SK-N-MC (cell line): ENCODE data around the gene HSD17B12.

ENCODE experiments used
- DNase-seq: peaks from one replicate; pipeline ENCODE4 v3.0.0-alpha.2; 2011; ENCODE audit warnings: low read depth, low spot score
- H3K27ac ChIP-seq: fragments of 200-600 bp; sonication (generic); 2 replicates; pipeline ENCODE4 v1.5.1; 2016; ENCODE audit warnings: mixed run types
- H3K36me3 ChIP-seq: fragments of 200-600 bp; sonication (generic); 2 replicates; pipeline ENCODE4 v1.6.1; 2017; ENCODE audit warnings: antibody characterized with exemption, low read length, mixed read lengths; ENCODE audit not compliant: insufficient read depth
- H3K4me3 ChIP-seq: fragments of 200-600 bp; sonication (generic); 2 replicates; pipeline ENCODE4 v1.5.1; 2016
- H3K9ac ChIP-seq: fragments of 200-600 bp; sonication (generic); 2 replicates; pipeline ENCODE4 v1.8.0; 2017; ENCODE audit warnings: mixed run types, mixed read lengths; ENCODE audit not compliant: insufficient read length
- H3K9me3 ChIP-seq: fragments of 200-600 bp; sonication (generic); 2 replicates; pipeline ENCODE4 v1.6.1; 2017; ENCODE audit warnings: low read depth, mild to moderate bottlenecking, antibody characterized with exemption, low read length, moderate library complexity, mixed read lengths
- EZH2 ChIP-seq: fragments of 200-600 bp; sonication (generic); IDR thresholded peaks from one replicate; pipeline ENCODE4 v1.6.1; 2017; ENCODE audit warnings: antibody characterized with exemption
- FOXP2 ChIP-seq: optimal IDR thresholded peaks from 2 replicates; pipeline ENCODE3; 2011; ENCODE audit warnings: mild to moderate bottlenecking, moderate library complexity; ENCODE audit not compliant: insufficient read depth; ENCODE audit errors: extremely low read length, control extremely low read depth
- POLR2AphosphoS5 ChIP-seq: IDR thresholded peaks from 2 replicates; pipeline ENCODE4 v1.6.1; 2012; ENCODE audit warnings: mild to moderate bottlenecking, low read depth, low read length, borderline replicate concordance

The HSD17B12 gene

GRCh38 chr11:43785318-43785717, 104.8 kb downstream of the HSD17B12 start:
- Histone ChIP-seq H3K36me3 (peaks cover 32% of the 10 kb centered on the region), H3K4me3 (no peak overlapping the region), H3K9ac (no peak overlapping the region), H3K9me3 (0 out of 2 replicates have a peak, but pooled peaks cover 3% of the 10 kb centered on the region), H3K27ac (no peak overlapping the region)
- DNase-seq, result no peak
- no peak for TF ChIP-seq POLR2AphosphoS5
- no peak for TF ChIP-seq EZH2
- no peak for TF ChIP-seq FOXP2

GRCh38 chr11:43786016-43786415, 105.5 kb downstream of the HSD17B12 start:
- no peak for TF ChIP-seq POLR2AphosphoS5
- TF ChIP-seq FOXP2, result no peak
- no peak overlapping the region for H3K4me3 ChIP-seq

GRCh38 chr11:43787824-43788223, 107.3 kb downstream of the HSD17B12 start:
- H3K4me3 ChIP-seq, result no peak overlapping the region
- H3K36me3 ChIP-seq, result peaks cover 28% of the 10 kb centered on the region
- no peak overlapping the region for H3K9ac ChIP-seq
- no peak for DNase-seq
- H3K9me3 ChIP-seq, result 0 out of 2 replicates have a peak, but pooled peaks cover 3% of the 10 kb centered on the region
- H3K27ac ChIP-seq, result no peak overlapping the region; the same call in 1 of the 2 replicates
- TF ChIP-seq FOXP2 (no peak), EZH2 (no peak), POLR2AphosphoS5 (no peak)

More at GRCh38 chr11:43786016-43786415, 105.5 kb downstream of the HSD17B12 start:
- no peak for DNase-seq
- no peak overlapping the region for H3K27ac ChIP-seq
- H3K9me3 ChIP-seq, result 0 out of 2 replicates have a peak, but pooled peaks cover 3% of the 10 kb centered on the region
- H3K9ac ChIP-seq, result no peak overlapping the region
- H3K36me3 ChIP-seq, result peaks cover 30% of the 10 kb centered on the region

DNA sequence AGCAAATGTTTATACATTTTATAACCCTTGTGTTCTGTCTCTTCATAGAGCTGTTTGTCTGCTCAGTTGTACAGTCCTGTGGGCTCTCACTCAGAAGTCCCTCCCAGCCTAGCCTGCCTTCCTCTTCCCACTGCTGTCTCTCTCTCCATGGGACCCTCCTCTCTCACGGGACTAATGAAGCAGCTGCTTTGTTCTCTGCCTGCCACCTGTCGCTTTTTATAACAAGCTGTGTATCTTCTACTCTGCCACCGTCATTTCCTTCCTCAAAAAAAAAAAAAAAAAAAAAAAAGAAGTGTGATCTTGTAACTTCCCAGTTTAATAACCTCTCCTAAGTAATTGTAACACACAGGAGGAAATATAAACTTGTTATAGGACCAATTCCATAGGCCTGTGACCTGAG, 107.9 kb downstream of the HSD17B12 start:
- DNase-seq, result no peak
- no peak for TF ChIP-seq POLR2AphosphoS5
- TF ChIP-seq FOXP2, result no peak
- no peak for TF ChIP-seq EZH2
- no peak overlapping the region; the same call in 1 of the 2 replicates for H3K27ac ChIP-seq
- H3K4me3 ChIP-seq, result no peak overlapping the region
- H3K9me3 ChIP-seq, result 0 out of 2 replicates have a peak, but pooled peaks cover 3% of the 10 kb centered on the region
- peaks cover 26% of the 10 kb centered on the region for H3K36me3 ChIP-seq
- H3K9ac ChIP-seq, result no peak overlapping the region

GRCh38 chr11:43789700-43790443, 109.3 kb downstream of the HSD17B12 start:
- Histone ChIP-seq H3K27ac (no peak overlapping the region), H3K4me3 (no peak overlapping the region), H3K36me3 (peaks cover 25% of the 10 kb centered on the region), H3K9me3 (no peaks in the 10 kb centered on the region), H3K9ac (no peak overlapping the region)
- TF ChIP-seq POLR2AphosphoS5, result no peak
- no peak for TF ChIP-seq EZH2
- no peak for TF ChIP-seq FOXP2
- no peak for DNase-seq

DNA sequence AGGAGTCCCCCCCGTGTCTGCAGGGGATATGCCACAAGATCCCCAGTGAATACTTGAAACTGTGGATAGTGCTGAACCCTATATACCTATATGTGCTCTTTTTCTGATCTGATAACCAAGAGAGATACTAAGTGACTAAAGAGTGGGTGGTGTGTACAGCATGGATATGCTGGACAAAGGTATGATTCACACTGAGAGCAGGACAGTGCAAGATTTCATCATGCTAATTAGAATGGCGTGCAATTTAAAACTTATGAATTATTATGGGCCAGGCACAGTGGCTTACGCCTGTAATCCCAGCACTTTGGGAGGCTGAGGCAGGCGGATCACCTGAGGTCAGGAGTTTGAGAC, 109.9 kb downstream of the HSD17B12 start:
- H3K4me3 ChIP-seq, result no peak overlapping the region
- TF ChIP-seq POLR2AphosphoS5 (no peak), FOXP2 (no peak)
- DNase-seq, result no peak

DNA sequence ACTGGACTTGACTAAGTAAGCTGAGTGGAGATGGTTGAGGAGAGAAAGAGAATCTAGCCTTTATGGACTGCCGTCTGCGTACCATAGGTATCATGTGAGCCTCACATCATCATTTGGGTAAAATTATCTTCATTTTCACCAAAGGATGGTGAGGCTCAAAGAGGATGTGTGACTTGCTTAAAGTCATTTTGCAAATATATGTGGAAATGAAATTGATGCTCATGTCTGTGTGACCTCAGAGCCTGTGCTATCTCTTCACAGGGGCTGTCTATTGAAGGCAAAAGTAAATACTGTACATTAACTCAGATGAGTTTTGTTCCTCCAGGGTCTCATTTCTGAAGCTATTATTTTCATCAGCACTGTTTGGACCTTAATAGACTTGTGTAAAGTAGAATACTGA, 116.8 kb downstream of the HSD17B12 start:
- no peak overlapping the region for H3K4me3 ChIP-seq
- no peak for DNase-seq
- no peak overlapping the region for H3K9ac ChIP-seq
- H3K27ac ChIP-seq, result no peak overlapping the region
- no peaks in the 10 kb centered on the region for H3K9me3 ChIP-seq
- H3K36me3 ChIP-seq, result peaks cover 28% of the 10 kb centered on the region
- no peak for TF ChIP-seq FOXP2
- TF ChIP-seq POLR2AphosphoS5, result no peak
- TF ChIP-seq EZH2, result no peak

More for the DNA sequence above, 109.9 kb downstream of the HSD17B12 start:
- H3K27ac ChIP-seq, result no peak overlapping the region
- H3K9me3 ChIP-seq, result no peaks in the 10 kb centered on the region
- H3K9ac ChIP-seq, result no peak overlapping the region
- H3K36me3 ChIP-seq, result peaks cover 25% of the 10 kb centered on the region

- H3K27ac ChIP-seq, result no peak overlapping the region
- no peak for DNase-seq
- no peak for TF ChIP-seq POLR2AphosphoS5
- TF ChIP-seq FOXP2, result no peak
- TF ChIP-seq EZH2, result no peak
- no peak overlapping the region for H3K4me3 ChIP-seq
- H3K9ac ChIP-seq, result no peak overlapping the region
- peaks cover 28% of the 10 kb centered on the region for H3K36me3 ChIP-seq
- no peaks in the 10 kb centered on the region for H3K9me3 ChIP-seq
These were observed 117.3 kb downstream of the HSD17B12 start for GRCh38 chr11:43797866-43798265.
